ENCODE measurements around the gene NISCH. TPM values are rescaled to one million over a fixed set of nuclear protein-coding genes. Genes with fewer than 3 reads are reported as not detected.

Gene NISCH
- total and polyA plus RNA-seq, 5 donors from 2014 or later: 12.6 to 168 (median 16.4) TPM

DNA sequence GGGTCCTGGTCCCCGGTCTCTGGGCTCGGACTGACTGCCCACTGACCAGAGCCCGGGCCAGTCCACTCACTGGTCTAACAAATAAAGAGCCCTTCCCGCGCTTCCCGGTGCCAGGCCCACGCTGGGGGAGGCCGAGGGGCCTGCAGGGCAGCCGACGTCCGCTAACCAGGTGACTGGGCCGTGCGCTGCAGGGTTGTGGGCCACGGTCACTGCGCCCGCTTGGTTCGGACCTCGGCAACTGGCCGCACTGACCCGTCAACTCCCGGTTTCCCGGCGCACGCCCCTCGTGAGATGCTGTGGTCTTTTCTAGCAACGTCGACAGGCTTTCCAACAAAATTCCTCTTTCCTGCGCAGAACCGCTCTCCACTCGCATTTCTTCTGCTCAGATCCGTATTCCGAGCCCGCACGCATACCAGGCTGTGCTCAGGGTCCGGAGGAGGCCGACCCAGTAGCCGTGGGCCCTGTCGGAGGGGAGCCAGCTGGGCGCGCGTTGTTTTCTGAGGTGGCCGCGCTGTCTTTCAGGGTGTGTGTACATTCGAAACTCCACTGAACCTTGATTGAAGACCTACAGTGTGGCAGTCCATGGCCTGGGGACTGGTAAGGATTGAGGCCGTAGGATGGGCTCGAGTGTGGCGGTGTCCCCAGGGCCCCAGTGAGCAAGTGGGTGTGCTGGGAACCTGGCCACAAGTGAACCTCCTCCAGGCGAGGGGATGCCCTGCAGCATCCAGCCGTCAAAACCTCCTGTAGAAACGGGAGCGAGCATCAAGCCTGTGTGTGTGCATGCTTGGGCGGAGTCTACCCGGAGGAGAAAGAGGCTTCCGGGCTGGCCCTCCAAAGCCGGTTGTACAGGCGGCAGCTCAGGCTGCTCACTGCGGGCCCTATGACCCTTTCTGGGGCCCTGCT, 79.1 kb downstream of the NISCH start:
- H3K27me3 ChIP-seq (ENCODE audit: control insufficient read depth, insufficient read depth, low read length): no peaks in the 10 kb centered on the region
- H3K4me3 ChIP-seq (ENCODE audit: low read depth, low read length): no peak overlapping the region
- DNase-seq (no peak), ATAC-seq (ENCODE audit: low read depth in 2 of 2) (no peak)
- Mint-ChIP-seq H3K27ac (peak overlapping the region; percentile 46 to 96 (median 73)), H3K4me3 (peak overlapping the region; percentile 97 to 100 (median 99)), H3K36me3 (peaks cover 9% of the 10 kb centered on the region), H3K27me3 (no peaks in the 10 kb centered on the region), H3K4me1 (peaks cover 20 to 51% (median 34%) of the 10 kb centered on the region in 4 donors), H3K9me3 (peaks cover 0 to 3% (median 0%) of the 10 kb centered on the region in 7 donors)
- no peaks in the 10 kb centered on the region for H3K9me3 ChIP-seq (ENCODE audit: control insufficient read depth in 2 of 2, low read length in 2 of 2)
- H3K36me3 ChIP-seq (ENCODE audit: control insufficient read depth, insufficient read depth, low read length): no peaks in the 10 kb centered on the region
- H3K4me1 ChIP-seq (ENCODE audit: control insufficient read depth, insufficient read depth, low read length, poor library complexity, severe bottlenecking): peaks cover 48% of the 10 kb centered on the region
- no peak overlapping the region for H3K27ac ChIP-seq (ENCODE audit: insufficient read depth, low read length, poor library complexity, severe bottlenecking)

DNA sequence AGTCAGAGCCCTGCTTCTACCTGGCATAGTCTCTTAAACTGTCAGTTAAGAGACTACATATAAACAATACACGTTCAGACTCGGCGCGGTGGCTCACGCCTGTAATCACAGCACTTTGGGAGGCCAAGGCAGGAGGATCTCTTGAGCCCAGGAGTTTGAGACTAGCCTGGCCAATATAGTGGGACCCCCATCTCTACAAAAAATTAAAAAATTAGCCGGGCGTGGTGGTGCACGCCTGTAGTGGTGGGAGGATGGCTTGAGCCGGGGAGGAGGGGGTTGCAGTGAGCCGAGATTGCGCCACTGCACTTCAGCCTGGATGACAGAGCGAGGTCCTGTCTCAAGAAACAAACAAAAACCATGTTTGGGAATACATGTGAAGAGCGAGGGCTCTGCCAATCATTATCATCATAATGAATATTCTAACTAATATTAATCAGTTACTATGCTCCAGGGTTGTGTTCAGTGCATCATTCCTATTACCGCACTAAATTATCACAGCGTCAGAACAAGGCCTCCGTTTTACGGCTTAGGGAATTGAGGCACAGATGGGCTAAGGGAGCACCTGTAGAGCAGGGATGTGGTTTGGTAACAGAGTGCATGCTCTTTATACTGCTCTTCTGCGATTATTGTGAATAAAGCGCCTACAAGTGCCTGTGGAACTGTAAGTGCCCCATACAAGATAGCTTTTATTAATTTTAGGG, 80.2 kb downstream of the NISCH start:
- H3K27me3 Mint-ChIP-seq: no peaks in the 10 kb centered on the region
- peak overlapping the region; percentile 97 to 100 (median 99) for H3K4me3 Mint-ChIP-seq
- H3K27ac Mint-ChIP-seq: peak overlapping the region; percentile 56 to 99 (median 71)
- no peak for DNase-seq
- ATAC-seq (ENCODE audit: low read depth in 2 of 2): no peak
- no peaks in the 10 kb centered on the region for H3K9me3 ChIP-seq (ENCODE audit: control insufficient read depth in 2 of 2, low read length in 2 of 2)
- no peak overlapping the region for H3K27ac ChIP-seq (ENCODE audit: insufficient read depth, low read length, poor library complexity, severe bottlenecking)
- no peaks in the 10 kb centered on the region for H3K36me3 ChIP-seq (ENCODE audit: control insufficient read depth, insufficient read depth, low read length)
- peaks cover 20 to 59% (median 39%) of the 10 kb centered on the region in 4 donors for H3K4me1 Mint-ChIP-seq
- H3K4me1 ChIP-seq (ENCODE audit: control insufficient read depth, insufficient read depth, low read length, poor library complexity, severe bottlenecking): peaks cover 48% of the 10 kb centered on the region
- H3K9me3 Mint-ChIP-seq: peaks cover 0 to 3% (median 0%) of the 10 kb centered on the region in 7 donors
- H3K36me3 Mint-ChIP-seq: peaks cover 11% of the 10 kb centered on the region
- H3K27me3 ChIP-seq (ENCODE audit: control insufficient read depth, insufficient read depth, low read length): no peaks in the 10 kb centered on the region
- H3K4me3 ChIP-seq (ENCODE audit: low read depth, low read length): peak overlapping the region; percentile 72

DNA sequence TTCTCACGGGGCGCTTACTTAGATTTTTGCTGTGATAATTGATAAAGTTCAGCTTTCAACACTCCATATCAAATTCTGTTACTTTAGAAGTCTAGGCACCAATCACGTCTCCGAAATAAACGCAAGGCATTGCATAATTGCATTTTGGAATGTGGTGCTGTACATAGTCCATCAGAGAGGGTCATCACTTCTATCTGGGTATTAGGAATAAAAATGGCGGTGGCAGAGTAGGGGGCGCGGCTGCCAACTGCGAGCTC, 80.6 kb downstream of the NISCH start:
- H3K4me1 Mint-ChIP-seq: peaks cover 20 to 64% (median 42%) of the 10 kb centered on the region in 4 donors
- Histone ChIP-seq H3K4me3 (ENCODE audit: low read depth, low read length) (peak overlapping the region; percentile 72), H3K27ac (ENCODE audit: insufficient read depth, low read length, poor library complexity, severe bottlenecking) (no peak overlapping the region)

DNA sequence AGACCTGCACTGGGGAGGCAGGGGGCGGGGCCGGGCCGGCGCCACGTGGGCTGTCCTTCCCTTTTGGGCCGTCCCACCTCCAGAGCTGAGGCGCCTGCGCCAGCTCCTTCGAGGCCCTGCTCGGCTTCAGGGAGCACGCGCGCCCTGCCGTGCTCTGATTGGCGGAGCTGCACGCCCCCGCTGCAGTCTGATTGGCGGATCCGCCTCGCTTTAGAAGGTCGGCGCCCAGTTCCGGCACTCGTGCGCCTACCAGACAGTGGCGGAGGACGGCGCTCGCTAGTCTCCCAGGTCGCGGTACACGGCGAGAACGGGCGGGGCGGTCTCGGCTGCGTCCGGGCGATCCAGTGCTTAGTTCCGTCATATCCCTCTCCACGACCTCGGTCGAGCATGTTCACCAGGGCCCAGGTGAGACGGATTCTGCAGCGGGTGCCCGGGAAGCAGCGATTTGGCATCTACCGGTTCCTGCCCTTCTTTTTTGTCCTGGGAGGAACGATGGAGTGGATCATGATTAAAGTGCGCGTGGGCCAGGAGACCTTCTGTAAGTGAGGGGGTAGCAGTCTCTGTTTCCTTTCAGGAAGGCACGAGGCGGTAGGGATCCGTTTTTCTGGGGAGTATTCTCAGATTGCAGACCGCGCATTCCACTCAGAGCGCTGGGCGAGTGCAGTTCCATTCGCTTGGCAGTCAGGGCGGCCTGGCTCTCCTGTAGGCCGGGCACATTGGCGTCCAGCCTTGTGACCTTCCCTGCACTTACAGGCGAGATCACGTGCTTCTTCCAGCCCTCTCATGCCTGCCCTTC, 81.2 kb downstream of the NISCH start, which contains the start of gene UQCC5:
UQCC5 (plus strand) TSS at position 237 of the 796 bp plus-strand sequence; CDS start at position 388, 151 bp downstream.
- H3K27me3 Mint-ChIP-seq: no peaks in the 10 kb centered on the region
- peak; percentile 96 to 100 (median 97) for DNase-seq
- ATAC-seq (ENCODE audit: low read depth in 2 of 2): peak; percentile 93 to 96
- Histone ChIP-seq H3K4me3 (ENCODE audit: low read depth, low read length) (peak within 1 kb of the TSS; percentile 96), H3K9me3 (ENCODE audit: control insufficient read depth in 2 of 2, low read length in 2 of 2) (no peaks in the 10 kb centered on the region), H3K36me3 (ENCODE audit: control insufficient read depth, insufficient read depth, low read length) (peaks cover 7% of the 10 kb centered on the region), H3K4me1 (ENCODE audit: control insufficient read depth, insufficient read depth, low read length, poor library complexity, severe bottlenecking) (peaks cover 48% of the 10 kb centered on the region), H3K27me3 (ENCODE audit: control insufficient read depth, insufficient read depth, low read length) (no peaks in the 10 kb centered on the region), H3K27ac (ENCODE audit: insufficient read depth, low read length, poor library complexity, severe bottlenecking) (peak within 1 kb of the TSS; percentile 81)
- H3K27ac Mint-ChIP-seq: peak within 1 kb of the TSS; percentile 99
- H3K9me3 Mint-ChIP-seq: peaks cover 0 to 3% (median 0%) of the 10 kb centered on the region in 7 donors
- peaks cover 24 to 69% (median 47%) of the 10 kb centered on the region in 4 donors for H3K4me1 Mint-ChIP-seq
- peaks cover 13% of the 10 kb centered on the region for H3K36me3 Mint-ChIP-seq
- H3K4me3 Mint-ChIP-seq: peak within 1 kb of the TSS; percentile 97 to 100 (median 99)

More for the DNA sequence above, 80.6 kb downstream of the NISCH start:
- H3K9me3 ChIP-seq (ENCODE audit: control insufficient read depth in 2 of 2, low read length in 2 of 2): no peaks in the 10 kb centered on the region
- Mint-ChIP-seq H3K36me3 (peaks cover 13% of the 10 kb centered on the region), H3K4me3 (peak overlapping the region; percentile 97 to 100 (median 99)), H3K27me3 (no peaks in the 10 kb centered on the region), H3K27ac (peak overlapping the region; percentile 56 to 99 (median 99)), H3K9me3 (peaks cover 0 to 3% (median 0%) of the 10 kb centered on the region in 7 donors)
- peaks cover 48% of the 10 kb centered on the region for H3K4me1 ChIP-seq (ENCODE audit: control insufficient read depth, insufficient read depth, low read length, poor library complexity, severe bottlenecking)
- DNase-seq: no peak
- no peaks in the 10 kb centered on the region for H3K27me3 ChIP-seq (ENCODE audit: control insufficient read depth, insufficient read depth, low read length)
- H3K36me3 ChIP-seq (ENCODE audit: control insufficient read depth, insufficient read depth, low read length): peaks cover 5% of the 10 kb centered on the region
- ATAC-seq (ENCODE audit: low read depth in 2 of 2): no peak

DNA sequence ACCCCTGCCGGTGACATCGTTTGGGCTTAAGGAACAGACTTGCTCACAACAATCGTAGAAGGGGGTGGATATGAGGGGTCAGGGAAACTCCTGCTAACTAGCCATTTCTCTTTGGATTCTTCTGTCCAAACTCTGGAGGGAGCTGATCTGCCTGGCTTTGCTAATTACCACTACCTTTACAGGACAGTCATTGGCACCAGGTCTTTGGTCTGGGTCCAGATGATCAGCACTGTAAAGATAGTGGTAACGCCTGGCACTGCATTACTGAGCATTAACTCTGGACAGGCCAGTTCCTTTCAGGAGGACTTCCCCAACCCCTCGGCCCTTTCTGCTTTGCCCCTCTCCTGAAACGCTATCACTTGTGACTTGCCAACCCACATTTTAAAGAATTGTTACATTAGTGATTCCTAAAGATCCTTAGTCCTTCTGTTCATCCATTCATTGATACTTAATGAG, 81.8 kb downstream of the NISCH start:
- Histone ChIP-seq H3K36me3 (ENCODE audit: control insufficient read depth, insufficient read depth, low read length) (peaks cover 9% of the 10 kb centered on the region), H3K27me3 (ENCODE audit: control insufficient read depth, insufficient read depth, low read length) (no peaks in the 10 kb centered on the region), H3K4me1 (ENCODE audit: control insufficient read depth, insufficient read depth, low read length, poor library complexity, severe bottlenecking) (peaks cover 48% of the 10 kb centered on the region), H3K9me3 (ENCODE audit: control insufficient read depth in 2 of 2, low read length in 2 of 2) (no peaks in the 10 kb centered on the region), H3K27ac (ENCODE audit: insufficient read depth, low read length, poor library complexity, severe bottlenecking) (peak overlapping the region; percentile 81), H3K4me3 (ENCODE audit: low read depth, low read length) (peak overlapping the region; percentile 96)
- Mint-ChIP-seq H3K27me3 (no peaks in the 10 kb centered on the region), H3K36me3 (peaks cover 13% of the 10 kb centered on the region), H3K27ac (peak overlapping the region; percentile 99), H3K4me3 (peak overlapping the region; percentile 97 to 100 (median 99)), H3K4me1 (peaks cover 24 to 70% (median 49%) of the 10 kb centered on the region in 4 donors), H3K9me3 (peaks cover 0 to 3% (median 0%) of the 10 kb centered on the region in 7 donors)
- DNase-seq: no peak
- ATAC-seq (ENCODE audit: low read depth in 2 of 2): no peak

DNA sequence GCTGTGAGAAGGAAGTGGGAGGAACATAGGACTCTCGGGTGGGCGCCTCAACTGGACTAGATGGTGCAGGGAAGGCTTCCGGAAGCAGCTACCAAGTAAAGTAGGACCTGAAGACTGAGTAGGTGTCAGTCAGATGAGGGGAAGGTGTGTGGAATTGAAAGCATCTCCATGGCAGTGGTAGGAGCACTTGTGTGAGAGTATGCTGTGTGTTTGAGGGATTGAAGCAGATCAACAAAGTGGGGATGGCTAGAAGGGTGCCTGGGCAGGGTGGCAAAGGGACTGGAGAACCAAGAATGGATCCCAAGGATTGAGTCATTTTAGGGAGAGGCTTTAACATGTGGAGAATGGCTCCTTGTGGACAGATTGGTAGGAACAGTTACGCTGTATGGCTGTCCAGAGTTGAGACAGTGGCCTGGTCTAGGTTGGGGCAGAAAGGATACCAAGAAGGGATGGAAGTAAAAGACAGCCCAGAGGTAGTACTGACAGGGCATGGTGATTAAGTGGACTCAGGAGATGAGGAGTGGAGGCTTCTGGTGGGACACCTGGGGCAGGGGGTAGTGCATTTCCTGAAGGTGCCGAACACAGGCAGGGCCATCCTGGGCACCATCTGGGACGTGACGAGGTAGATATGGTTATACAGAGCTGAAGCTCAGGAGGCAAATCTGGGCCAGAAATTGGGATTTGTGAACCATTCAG, 82.5 kb downstream of the NISCH start:
- Histone ChIP-seq H3K27ac (ENCODE audit: insufficient read depth, low read length, poor library complexity, severe bottlenecking) (no peak overlapping the region), H3K27me3 (ENCODE audit: control insufficient read depth, insufficient read depth, low read length) (no peaks in the 10 kb centered on the region), H3K9me3 (ENCODE audit: control insufficient read depth in 2 of 2, low read length in 2 of 2) (no peaks in the 10 kb centered on the region), H3K36me3 (ENCODE audit: control insufficient read depth, insufficient read depth, low read length) (peaks cover 9% of the 10 kb centered on the region), H3K4me3 (ENCODE audit: low read depth, low read length) (peak overlapping the region; percentile 96), H3K4me1 (ENCODE audit: control insufficient read depth, insufficient read depth, low read length, poor library complexity, severe bottlenecking) (peaks cover 42% of the 10 kb centered on the region)
- peaks cover 13% of the 10 kb centered on the region for H3K36me3 Mint-ChIP-seq
- H3K4me1 Mint-ChIP-seq: peaks cover 24 to 67% (median 49%) of the 10 kb centered on the region in 4 donors
- no peak for ATAC-seq (ENCODE audit: low read depth in 2 of 2)
- peak overlapping the region; percentile 94 to 99 (median 99) for H3K27ac Mint-ChIP-seq
- DNase-seq: peak in 1 of 3 donors; percentile 9
- H3K9me3 Mint-ChIP-seq: peaks cover 0 to 3% (median 0%) of the 10 kb centered on the region in 7 donors
- H3K27me3 Mint-ChIP-seq: no peaks in the 10 kb centered on the region
- peak overlapping the region; percentile 97 to 100 (median 99) for H3K4me3 Mint-ChIP-seq

Measured in CD4-positive, CD25-positive, alpha-beta regulatory T cell (primary cell).